ENCODE results near the gene TERB2.
"Not testable (repeated sequence)": the region's sequence is repeated elsewhere in the genome, so short reads cannot be mapped to it uniquely, and the experiment has no call there.

The TERB2 gene, protein sequence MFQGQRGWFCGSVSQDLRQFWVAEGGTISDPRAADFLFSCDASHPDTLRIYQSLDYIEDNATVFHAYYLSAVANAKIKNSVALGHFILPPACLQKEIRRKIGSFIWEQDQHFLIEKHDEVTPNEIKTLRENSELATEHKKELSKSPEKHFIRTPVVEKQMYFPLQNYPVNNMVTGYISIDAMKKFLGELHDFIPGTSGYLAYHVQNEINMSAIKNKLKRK

DNA sequence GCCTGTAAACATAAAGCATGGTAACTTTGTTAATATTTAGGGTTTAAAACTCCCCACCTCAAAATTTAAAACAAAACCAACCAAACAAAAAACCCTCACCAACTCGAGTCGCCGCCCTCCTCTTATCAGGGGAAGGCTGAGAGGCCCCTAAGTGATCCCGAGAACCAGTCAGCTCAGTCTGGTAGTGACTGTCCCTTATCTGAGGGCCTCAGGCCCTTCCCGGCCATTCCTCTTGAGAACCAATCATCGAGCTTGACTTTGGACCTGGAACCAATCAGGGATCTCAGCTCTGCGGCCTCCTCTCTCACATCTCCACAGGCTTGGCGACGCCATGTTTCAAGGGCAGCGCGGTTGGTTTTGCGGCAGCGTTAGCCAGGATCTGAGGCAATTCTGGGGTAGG lies at the start of gene TERB2:
Gene TERB2, plus strand, starts transcription at position 300 of the 400 bp plus-strand sequence. Its CDS starts 32 bp downstream, at position 332.
- no peak for DNase-seq

DNA sequence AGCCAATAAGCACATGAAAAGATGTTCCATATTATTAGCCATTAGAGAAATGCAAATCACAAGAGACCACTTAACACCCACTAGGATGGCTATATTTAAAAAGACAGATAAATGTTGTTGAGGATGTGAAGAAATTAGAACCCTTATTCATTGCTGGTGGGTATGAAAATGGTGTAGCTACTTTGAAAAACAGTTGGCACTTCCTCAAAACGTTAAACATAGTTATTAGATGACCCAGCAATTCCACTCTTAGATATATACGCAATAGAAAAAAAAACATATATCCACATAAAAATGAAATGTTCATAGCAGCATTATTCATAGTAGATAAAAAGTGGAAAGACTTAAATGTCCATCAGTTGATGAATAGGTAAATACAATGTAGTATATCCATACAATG lies 47.1 kb upstream of the TERB2 start:
- DNase-seq: no peak

DNA sequence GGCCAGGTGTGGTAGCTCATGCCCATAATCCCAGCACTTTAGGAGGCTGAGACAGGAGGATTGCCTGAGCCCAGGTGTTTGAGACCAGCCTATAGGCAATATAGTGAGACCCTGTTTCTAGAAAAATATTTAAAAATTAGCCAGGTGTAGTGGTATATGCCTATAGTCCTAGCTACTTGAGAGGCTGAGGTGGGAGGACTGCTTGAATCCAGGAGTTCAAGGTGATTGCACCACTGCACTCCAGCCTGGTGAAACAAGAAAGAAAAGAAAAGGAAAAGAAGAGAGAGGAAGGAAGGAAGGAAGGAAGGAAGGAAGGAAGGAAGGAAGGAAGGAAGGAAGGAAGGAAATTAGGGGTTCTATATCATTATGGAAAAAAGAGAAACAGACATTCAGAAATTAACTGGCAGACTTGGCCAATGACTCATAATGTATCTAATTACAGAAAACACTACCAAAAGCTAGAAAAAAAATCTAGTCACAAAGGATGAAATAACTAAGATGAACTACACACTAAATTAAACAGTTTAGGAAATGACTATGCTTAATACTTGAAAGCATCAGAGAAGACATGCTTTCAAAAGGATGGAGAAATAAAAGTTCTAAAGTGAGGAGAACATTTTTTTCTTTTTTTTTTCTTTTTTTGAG lies 45.4 kb upstream of the TERB2 start:
- no peak for DNase-seq

DNA sequence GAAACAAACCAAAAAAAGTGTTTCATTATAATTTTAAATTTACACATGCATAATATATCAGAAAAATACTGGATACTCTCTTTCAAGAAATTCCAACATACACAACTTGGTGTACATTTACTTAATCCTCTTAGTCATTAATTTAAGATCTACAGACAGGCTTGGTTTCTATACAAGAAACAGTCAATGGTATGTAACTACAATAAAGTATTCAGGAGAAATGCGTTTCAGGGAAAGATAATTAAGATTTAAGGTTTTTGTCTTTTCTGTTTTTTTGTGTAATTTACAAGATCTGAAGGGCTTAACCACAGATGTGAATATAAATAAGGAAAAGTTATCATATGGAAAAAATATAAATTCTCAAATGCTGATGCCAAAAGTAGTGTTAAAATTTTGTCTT lies 44.3 kb upstream of the TERB2 start:
- DNase-seq: not testable (repeated sequence)

DNA sequence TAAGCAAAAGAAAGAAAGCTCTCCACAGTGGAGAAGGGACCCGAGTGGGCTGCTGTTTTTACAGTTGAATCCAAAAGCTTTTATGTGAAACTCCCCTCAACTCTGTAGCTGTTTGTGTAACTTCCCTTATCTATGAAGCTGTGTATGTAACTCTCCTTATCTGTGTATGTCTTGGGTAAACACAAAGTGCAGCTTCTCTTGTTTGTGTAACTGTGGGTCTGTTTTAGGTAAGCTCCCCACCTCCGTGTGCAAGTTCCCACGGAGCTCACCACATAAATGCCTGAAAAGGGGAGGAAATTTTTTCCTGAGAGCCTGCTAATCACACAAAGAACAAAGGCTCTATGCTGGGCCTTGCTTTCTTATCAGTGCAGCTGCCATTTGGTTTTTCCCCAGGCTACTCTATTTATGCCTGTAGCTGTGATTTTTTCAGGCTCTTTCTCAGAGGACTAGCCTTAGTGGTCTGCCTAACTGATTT lies 43.5 kb upstream of the TERB2 start:
- DNase-seq: not testable (repeated sequence)

DNA sequence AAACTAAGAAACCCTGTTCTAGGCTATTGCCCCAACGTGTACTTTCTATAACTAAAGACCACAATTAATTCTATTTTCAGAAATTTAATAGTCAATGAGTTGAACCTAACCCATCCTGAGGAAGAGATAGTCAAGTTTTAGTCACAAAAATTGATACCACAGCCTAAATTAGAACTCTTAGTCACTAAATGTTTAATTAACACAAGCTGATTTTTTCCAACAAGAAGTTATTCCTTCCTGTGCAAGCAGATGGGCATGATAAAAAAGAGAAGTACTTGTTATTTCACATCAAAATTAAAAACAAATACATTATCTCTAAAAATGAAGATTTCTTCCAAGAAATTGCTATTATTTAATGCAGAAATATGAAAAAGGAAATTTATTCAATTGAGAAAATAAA lies 38.4 kb upstream of the TERB2 start:
- no peak for DNase-seq

DNA sequence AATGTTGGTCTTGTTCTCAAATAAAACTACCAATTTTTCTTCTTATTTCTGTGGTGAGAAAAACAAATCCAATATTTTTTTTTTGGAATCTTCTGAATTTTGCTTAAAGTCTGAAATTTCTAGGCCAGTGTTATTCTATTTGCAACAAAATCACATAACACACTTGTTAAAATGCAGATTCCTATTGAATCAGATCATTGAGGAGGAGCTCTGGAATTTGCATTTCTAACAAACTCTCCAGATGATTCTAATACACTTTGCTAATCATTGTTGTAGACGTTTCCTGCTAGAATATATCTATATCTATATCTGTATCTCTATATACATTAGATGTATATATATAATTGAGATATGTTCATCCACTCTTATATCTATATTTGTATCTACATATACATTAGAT lies 27.8 kb upstream of the TERB2 start:
- not testable (repeated sequence) for DNase-seq

DNA sequence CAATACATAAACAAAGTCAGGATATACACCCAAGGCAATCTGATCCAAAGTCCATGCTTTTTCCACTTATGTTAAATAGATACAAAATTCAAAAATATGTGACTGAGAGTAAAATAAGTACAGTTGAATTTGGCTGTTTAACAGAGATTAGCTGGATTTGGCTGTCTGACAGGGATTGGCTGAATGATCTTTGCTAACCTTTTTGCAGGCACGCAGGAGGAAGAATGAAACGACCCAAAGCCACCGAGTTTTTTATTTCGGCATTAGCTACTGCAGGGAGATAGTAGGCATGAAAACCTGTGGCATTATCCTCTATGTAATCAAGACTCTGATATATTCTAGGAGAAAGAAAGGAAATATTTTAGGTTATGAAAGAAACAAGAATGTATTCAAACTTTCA lies 26.2 kb upstream of the TERB2 start:
- DNase-seq: not testable (repeated sequence)

DNA sequence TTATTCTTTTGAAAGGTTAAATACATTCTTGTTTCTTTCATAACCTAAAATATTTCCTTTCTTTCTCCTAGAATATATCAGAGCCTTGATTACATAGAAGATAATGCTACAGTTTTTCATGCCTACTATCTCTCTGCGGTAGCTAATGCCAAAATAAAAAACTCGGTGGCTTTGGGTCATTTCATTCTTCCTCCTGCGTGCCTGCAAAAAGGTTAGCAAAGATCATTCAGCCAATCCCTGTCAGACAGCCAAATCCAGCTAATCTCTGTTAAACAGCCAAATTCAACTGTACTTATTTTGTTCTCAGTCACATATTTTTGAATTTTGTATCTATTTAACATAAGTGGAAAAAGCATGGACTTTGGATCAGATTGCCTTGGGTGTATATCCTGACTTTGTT lies 1.8 kb downstream of the TERB2 start:
- DNase-seq: not testable (repeated sequence)

DNA sequence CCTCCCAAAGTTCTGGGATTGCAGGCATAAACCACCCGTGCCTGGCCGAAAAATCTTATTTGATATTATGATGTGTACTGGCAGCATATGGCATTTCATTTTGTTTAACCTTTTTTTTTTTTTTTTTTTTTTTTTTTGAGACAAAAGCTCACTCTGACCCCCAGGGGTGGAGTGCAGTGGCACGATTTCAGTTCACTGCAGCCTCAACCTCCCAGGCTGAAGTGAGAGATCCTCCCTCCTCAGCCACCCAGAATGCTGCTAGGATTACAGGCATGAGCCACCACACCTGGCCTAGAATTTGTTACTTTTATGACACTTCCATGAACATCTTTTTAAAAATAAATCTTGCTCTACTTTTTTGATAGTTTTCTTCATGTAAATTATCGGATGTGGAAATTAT lies 12.0 kb downstream of the TERB2 start:
- DNase-seq: no peak

DNA sequence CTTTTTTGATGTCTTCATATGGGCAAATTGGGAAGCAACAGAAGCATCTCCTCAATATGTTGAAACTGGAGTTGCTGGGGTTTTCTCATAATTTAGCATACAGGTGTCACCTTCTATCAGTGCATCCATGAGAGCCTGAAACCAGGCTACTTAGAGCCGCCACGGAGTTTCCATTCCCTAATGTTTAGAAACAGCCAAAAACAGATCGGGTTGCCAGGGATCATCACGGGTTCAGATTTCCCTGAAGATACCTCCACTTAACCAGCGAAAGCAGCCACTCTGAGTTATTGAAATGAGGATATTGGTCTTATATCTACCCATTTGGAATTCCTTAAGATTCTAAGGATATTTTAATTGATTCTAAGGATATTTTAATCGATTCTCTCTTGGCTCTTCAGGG lies 14.5 kb downstream of the TERB2 start:
- no peak for DNase-seq

DNA sequence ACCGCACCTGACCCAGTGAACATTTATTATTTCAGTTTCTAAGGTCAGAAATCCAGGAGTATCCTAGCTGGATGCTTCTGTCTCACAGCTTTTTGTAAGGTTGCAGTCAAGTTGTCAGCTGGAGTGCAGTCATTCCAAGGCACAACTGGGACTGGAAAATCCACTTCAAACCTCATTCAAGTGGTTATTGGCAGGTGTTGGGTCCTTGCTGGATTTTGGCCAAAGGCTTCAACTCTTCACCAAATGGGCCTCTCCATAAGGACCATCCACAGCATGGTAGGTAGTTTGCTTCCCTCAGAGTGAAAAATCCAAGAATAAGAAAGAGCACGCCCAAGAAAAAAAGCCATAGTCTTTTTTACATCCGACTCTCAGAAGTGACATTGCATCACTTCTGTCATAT lies 19.7 kb downstream of the TERB2 start:
- not testable (repeated sequence) for DNase-seq

DNA sequence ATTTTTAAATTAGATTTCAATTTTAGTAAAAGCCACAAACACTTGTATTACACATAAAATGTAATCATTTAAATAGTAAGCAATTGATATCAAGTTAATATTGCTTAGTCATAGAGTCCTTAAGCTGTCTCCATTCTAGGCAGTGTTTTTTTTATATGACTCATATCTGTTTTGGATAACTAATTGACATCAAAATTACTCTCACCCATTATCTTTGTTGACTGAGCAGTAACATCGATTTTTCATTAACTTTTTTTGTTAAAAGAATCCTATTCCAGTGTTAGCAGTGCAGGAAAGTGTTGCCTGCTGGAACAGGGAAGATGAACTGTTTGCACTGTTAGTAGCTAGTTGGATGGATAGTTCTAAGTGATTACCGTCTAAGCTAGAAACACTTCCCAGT lies 21.3 kb downstream of the TERB2 start:
- DNase-seq: not testable (repeated sequence)

DNA sequence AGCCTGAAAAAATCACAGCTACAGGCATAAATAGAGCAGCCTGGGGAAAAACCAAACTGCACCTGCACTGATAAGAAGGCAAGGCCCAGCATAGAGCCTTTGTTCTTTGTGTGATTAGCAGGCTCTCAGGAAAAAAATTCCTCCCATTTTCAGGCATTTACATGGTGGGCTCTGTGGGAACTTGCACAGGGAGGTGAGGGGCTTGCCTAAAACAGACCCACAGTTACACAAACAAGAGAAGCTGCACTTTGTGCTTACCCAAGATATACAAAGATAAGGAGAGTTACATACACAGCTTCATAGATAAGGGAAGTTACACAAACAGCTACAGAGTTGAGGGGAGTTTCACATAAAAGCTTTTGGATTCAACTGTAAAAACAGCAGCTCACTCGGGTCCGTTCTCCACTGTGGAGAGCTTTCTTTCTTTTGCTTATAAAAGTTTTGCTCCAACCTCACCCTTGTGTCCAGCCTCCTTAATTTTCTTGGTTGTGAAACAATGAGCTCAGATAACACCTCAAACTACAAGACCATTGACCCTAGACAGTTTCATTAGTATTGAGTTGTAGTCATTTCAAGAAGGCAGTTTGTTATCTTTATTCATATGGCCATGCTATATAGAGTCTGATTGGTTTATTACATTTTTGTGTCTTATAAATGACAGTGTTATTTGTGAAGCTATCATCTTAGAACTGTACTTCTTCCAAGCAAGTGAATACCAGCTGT lies 23.3 kb downstream of the TERB2 start:
- not testable (repeated sequence) for DNase-seq

DNA sequence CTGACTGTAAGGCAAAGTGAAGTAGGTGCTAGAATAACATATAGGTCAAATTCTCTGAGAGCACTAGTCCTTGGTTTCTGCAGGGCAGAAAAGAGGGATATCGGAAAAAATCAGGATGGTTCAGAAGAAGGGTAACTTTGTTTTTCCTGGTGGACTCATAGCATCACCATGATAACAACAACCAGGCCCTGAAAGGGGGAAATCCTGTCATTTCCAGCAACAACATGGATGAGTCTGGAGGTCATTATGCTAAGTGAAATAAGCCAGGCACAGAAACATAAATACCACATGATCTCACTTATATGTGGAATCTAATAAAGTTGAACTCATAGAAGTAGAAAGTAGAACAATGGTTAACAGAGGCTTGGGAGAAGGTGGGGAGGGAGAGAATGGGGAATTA lies 27.7 kb downstream of the TERB2 start:
- DNase-seq: not testable (repeated sequence)

DNA sequence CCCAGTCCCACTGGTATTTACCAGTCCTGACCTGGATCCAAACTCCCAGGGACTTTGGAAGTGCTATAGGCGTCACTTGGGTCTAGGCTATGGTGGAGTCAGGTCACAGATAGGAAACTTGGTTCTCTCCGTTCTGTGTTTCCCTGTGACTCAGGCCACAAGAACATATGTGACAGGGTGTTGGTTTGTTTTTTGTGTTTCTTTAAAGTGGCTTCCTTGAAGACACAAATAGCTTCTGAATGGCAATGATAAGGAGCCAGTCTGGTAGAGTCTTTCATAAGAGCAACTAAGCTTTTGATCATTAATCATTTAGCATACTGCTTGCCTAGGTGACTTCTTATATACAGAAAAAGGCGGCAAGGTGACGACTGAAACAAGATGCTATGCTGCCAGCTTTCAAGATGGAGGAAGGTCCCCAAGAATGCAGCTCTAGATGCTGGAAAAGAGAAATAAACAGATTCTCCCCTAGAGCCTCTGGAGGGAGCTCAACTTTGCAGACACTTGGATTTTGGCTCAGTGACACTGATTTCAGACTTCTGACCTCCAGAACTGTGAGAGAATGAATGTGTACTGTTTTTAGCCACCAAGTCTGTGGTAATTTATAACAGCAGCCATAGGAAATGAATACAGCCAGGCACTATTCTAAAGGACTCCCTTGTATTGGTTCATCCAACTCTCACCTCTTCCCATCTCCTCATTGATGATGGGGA lies 30.0 kb downstream of the TERB2 start:
- not testable (repeated sequence) for DNase-seq

DNA sequence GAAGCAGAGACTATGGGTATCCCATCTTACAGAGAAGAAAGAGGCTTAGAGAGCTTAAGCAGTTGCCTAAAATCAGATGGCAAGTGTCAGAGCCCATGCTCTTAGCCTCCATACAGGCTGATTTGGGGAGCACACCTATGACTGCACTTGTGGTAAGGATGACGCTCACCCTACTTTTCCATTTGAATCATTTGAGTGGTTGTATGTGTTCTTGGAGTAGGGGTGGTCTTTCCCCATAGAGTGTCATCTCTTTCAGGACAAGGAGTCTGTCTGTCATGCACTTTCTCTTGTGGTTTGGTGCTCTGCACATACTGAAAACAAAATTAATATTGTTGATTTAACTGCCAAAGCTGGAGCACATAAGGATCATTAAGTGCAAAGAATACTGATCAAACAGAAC lies 31.2 kb downstream of the TERB2 start:
- not testable (repeated sequence) for DNase-seq

DNA sequence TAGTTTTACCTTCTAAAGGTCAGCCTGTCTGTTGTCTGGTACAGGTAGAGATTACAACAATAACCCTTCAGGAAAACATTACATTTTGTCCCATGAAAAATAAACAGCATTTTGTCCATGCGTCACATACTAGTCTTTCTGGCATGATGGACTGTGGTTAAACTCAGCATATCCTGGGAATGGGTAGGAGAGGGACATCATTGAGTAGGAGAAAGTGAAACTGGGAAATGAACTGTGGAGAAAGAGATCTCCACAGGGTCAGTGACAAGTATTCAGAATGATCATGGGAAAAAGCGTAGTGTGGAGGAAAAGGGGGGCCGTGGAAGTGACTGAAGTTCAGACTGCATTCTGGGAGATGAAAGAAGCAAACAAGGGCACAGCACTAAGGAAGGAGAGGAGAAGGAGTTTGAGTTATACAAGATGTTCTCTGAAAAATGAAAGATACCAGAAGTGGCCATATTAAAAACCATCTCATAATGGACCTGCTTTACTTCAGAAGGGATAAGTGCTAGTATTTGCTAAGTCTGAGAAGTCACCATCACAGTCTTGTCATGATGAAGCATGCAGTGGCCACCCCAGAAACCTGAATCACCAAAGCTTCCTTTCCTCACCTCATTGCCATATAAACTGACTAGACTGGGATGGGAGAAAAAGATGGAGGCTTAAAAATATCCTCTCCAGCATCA lies 31.8 kb downstream of the TERB2 start:
- DNase-seq: not testable (repeated sequence)

DNA sequence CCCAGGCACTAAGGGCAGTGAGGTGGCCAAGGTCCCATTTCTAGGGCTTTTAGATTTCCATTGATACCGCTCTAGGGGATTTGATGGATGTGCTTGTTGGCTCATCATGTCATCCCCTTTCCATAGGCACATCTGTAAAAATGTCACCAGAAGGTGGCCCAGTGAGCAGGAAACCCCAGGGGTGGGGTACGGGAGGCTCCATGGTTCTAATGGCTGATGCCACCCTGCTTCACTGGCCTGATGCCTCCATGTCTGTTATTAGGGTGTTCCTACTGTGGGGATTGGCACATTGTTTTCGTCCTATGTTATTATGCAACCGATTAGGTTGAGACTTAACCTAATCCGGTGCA lies 32.4 kb downstream of the TERB2 start:
- not testable (repeated sequence) for DNase-seq

DNA sequence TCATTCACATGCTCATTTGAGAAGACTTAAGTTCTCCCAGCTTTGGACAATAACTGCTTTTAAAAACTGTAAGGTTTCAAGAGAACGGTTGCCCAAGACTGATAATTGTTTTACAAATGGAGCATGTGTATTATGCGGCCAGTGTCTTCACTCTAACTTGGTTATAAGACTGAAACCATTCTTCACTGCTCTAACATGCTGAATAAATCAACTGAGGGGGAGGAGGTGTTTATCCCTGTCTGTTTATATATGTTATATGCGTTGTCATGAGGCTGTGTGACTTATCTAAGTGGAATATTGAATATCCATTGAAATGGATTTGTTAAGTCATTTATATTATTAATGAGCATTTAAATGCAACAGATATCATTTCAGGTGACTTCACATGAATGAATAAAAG lies 41.1 kb downstream of the TERB2 start:
- DNase-seq: not testable (repeated sequence)

DNA sequence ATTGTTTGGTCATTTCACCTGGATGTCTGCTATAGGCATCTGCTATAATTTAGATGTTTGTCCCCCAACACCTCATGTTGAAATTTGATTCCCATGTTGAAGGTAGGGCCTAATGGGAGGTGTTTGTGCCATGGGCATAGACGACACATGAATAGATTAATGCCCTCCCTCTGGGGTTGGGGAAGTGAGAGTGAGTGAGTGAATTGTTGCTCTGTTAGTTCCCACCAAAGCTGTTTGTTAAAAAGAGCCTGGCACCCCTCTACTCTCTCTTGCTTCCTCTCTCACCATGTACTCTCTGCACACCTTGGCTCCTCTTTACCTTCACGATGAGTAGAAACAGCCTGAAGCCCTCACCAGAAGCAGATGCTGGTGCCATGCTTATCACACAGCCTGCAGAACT lies 42.6 kb downstream of the TERB2 start:
- DNase-seq: no peak

DNA sequence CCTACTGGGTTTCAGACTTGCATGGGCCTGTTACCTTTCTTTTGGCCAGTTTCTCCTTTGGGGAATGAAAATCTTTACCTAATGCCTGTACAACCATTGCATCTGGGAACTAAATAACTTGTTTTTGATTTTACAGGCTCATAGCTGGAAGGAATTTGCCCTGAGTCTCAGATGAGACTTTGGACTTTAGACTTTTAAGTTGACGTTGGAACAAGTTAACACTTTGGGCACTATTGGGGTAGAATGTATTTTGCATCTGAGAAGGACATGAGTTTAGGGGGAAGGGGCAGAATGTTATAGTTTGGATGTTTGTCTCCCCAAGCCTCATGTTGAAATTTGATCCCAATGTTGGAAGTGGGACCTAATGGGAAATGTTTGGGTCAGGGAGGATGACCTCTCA lies 44.7 kb downstream of the TERB2 start:
- DNase-seq: not testable (repeated sequence)
